Melanocyte of skin (primary cell): ENCODE measurements around the gene PSMC3. TPM values are rescaled to one million over a fixed set of nuclear protein-coding genes. Genes with fewer than 3 reads are reported as not detected.

Source experiments
- small RNA-seq, 2 donors: library from RNA; depleted of rRNA; stranded (forward); fragments of <200 nt; gene quantifications; one replicate each; pipeline ENCODE3, GENCODE V24; 2012
- total RNA-seq, 2 donors: library from RNA; depleted of rRNA; stranded (reverse); fragments of >200 nt; gene quantifications; 2 replicates each; pipeline ENCODE4 v1.2.3, GENCODE V29; 2012

The PSMC3 gene
- total RNA-seq: 100 to 1,000 TPM; 133 to 208 TPM

DNA sequence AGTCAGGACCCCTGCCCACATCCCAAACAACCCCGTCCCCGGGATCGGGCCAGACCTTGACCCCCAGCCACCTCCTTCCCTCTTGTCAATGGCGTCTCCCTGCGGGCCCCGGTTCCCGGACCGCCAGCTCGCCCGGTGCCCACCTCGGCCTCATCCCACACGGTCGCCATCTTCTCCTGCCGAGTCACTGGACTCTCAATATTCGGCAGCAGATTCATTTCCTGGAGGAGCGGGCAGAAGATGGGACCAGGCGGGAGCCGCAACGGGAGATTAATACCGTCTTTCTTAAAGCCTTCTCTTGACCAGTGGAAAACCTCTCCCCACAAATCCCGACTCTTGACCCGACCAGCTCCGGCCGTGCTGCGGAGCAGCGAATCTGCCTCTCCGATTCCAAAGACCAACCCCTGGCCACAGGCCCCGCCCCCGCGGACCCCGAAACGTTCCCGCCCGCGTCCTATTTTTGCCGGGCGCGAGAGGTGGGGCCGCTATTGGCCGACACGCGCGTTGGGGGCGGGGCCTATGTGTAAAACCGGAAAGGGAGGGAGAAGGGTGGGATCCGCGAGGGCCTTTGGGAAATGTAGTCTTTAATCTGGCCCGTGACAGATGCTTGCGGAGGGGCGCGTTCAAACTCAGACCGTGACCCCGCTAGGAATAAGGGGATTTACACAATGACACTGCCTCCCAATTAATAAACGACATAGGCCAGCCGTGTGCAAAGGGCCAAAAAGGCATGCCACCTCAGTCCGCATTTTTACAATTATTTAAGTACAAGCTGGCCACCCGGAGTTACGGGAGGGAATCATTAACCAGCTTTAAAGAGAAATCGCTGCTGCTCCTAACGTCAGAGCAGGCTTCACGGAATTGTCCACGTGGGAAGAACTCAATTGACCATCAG, at the start of gene PSMC3:
TSS of gene PSMC3 (minus strand) at position 378 of the 895 bp plus-strand sequence. CDS start at position 218, 160 bp downstream.

DNA sequence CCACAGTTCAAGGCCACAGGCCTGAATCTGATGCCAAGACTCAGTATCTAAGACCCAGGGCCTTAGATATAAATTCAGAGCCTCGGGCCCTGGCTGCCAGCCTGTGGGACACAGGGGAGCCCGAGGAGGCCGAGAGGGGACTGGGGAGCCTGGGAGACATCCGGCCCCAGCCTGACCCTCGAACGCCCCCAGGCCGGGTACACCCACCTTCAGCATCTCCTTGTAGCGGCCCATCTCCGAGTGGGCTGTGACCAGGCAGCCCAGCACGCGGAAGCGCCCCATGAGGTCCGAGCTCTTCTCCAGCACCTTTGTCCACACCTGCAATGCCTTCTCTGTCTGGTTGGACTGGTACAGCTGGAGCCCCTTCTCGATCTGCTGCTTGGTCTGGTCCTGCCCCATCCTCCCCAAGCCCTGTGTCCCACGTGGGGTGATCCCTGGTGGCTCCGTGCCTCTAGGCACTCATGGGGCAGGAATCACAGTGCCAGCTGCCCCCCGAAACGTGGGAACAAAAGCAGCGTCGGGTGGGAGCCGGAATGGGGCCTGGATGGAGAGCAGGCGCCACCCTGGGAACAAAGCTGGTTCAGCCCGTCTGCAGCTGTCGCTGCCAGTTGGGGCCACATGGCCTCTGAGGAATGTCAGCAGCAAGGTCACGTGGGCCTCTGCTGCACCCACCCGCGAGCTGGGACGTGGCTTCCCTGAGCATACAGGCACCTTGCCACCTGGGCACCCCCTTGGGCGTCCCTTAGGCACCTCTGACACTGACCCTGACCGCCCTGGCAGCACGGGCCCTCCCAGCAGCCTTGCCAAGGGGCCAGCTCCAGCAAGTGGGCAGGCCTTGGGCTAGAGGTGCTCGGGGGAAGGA, 22.6 kb upstream of the PSMC3 start, which contains the start of gene RAPSN:
TSS of gene RAPSN (minus strand) at position 571 of the 862 bp plus-strand sequence. CDS start at position 399, 172 bp downstream.

GRCh38 chr11:47407746-47408590, 18.3 kb downstream of the PSMC3 start, which contains the start of gene SLC39A13:
Gene SLC39A13 (plus strand): TSS chr11:47408590. CDS start chr11:47410095, 1,505 bp downstream.

DNA sequence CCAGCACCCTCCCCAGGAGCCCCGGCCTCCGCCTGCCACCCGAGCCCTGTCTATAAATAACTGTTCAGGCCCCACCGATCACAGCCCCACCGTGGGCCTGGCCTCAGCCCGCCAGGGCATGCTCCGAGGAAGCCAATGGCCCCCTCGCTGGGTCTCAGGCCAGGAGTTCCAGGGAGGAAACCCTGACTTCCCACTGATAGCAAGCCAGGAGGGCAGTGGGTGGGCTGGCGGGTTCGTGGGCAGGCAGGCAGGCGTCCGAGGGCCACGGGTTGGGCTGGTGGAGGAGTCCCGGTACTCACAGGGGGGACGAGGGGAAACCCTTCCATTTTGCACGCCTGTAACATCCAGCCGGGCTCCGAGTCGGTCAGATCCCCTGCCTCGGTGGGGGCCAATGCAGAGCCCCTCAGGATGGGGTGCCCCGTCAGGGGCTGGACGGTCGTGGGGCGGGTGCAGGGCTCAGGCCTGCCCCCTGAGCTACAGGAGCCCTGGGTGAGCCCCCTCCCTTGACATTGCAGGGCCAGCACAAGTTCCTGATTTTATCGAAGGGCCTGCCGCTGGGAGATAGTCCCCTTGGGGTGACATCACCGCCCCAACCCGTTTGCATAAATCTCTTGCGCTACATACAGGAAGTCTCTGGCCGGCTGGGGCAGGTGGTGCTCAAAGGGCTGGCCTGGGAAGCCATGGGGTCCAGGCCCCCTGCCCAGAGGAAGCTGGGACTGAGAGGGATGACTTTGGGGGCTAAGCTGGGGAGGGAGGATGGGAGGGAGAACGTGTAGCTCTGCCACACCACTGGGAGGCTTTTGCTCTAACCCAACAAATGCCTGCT, 48.0 kb downstream of the PSMC3 start, which contains the start of gene SPI1:
TSS of gene SPI1 (minus strand) at position 538 of the 826 bp plus-strand sequence. CDS start at position 344, 194 bp downstream.

Small RNA genes lying within 50 kb of the gene (small RNA-seq; reads per million reads assigned to genes)
- gene MIR4487: 0 reads per million in 2 donors

Other genes with a start within 250 kb of the PSMC3 start
- 100 to 1,000 TPM; 112 to 142 TPM for gene ARFGAP2, start 249.6 kb downstream of the PSMC3 start, total RNA-seq
- 10 to 100 TPM; 17.6 to 28.6 TPM for gene PACSIN3, start 240.0 kb downstream of the PSMC3 start, total RNA-seq
- 10 to 100 TPM; 57.8 to 64.9 TPM for gene DDB2, start 211.5 kb downstream of the PSMC3 start, total RNA-seq
- 10 to 100 TPM; 42.0 to 47.8 TPM for gene ACP2, start 177.6 kb downstream of the PSMC3 start, total RNA-seq
- 10 to 100 TPM; 11.4 to 18.6 TPM for gene NR1H3, start 168.4 kb downstream of the PSMC3 start, total RNA-seq
- gene MADD, start 156.3 kb downstream of the PSMC3 start, total RNA-seq: 10 to 100 TPM; 21.0 to 22.7 TPM
- not detected for gene MYBPC3, start 73.7 kb downstream of the PSMC3 start, total RNA-seq
- gene SPI1, start 47.9 kb downstream of the PSMC3 start, total RNA-seq: not detected
- gene SLC39A13, start 17.8 kb downstream of the PSMC3 start, total RNA-seq: 10 to 100 TPM; 40.6 to 48.2 TPM
- gene RAPSN, start 22.7 kb upstream of the PSMC3 start, total RNA-seq: not detected
- 100 to 1,000 TPM in 1 of 2 donors, 10 to 100 TPM in 1; 67.1 to 102 TPM for gene CELF1, start 126.7 kb upstream of the PSMC3 start, total RNA-seq
- gene PTPMT1, start 139.2 kb upstream of the PSMC3 start, total RNA-seq: 10 to 100 TPM; 74.3 to 78.3 TPM
- gene KBTBD4, start 152.5 kb upstream of the PSMC3 start, total RNA-seq: 10 to 100 TPM; 19.3 to 21.0 TPM
- gene NDUFS3, start 152.6 kb upstream of the PSMC3 start, total RNA-seq: 10 to 100 TPM; 80.2 to 99.2 TPM
- not detected for gene FAM180B, start 160.2 kb upstream of the PSMC3 start, total RNA-seq
- gene C1QTNF4, start 168.0 kb upstream of the PSMC3 start, total RNA-seq: under 1 TPM; under 0.01 to 0.33 TPM
- 10 to 100 TPM; 85.7 to 94.6 TPM for gene MTCH2, start 216.1 kb upstream of the PSMC3 start, total RNA-seq